Measurements from ENCODE around the gene ALG14.
A peak's percentile ranks its signal among the peaks of the same experiment; 100 is the strongest.

ALG14 gene

DNA sequence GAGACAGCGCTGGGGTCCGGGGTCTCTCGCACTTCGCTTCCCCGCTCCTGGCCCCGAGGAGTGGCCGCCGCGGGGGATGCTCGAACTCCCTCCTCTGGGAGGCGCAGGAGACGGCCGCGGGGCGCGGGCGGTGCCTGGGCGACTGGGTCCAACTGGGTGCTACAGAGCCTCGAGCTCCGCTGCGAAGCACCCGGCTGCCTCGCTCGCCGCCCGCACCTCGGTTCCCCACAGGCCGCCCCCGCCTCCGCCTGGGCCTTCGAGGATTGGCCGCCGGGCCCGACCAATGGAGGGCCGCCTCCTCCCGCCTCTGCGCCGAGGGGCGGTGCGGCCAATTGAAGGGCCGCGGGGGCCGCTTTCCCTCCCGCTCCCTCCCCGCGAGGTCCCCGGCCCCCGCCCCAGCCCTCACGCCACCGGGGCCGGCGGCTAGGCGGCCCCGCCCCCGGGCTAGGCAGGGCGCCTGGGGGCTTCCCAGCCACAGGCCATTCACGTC is 145.8 kb downstream of the ALG14 start, which contains the start of gene CNN3:
Gene CNN3 (minus strand): TSS at position 196 of the 490 bp plus-strand sequence. CDS start 216 bp downstream, outside the sequence.
- peak; percentile 92 for DNase-seq (ENCODE audit: low read depth)

DNA sequence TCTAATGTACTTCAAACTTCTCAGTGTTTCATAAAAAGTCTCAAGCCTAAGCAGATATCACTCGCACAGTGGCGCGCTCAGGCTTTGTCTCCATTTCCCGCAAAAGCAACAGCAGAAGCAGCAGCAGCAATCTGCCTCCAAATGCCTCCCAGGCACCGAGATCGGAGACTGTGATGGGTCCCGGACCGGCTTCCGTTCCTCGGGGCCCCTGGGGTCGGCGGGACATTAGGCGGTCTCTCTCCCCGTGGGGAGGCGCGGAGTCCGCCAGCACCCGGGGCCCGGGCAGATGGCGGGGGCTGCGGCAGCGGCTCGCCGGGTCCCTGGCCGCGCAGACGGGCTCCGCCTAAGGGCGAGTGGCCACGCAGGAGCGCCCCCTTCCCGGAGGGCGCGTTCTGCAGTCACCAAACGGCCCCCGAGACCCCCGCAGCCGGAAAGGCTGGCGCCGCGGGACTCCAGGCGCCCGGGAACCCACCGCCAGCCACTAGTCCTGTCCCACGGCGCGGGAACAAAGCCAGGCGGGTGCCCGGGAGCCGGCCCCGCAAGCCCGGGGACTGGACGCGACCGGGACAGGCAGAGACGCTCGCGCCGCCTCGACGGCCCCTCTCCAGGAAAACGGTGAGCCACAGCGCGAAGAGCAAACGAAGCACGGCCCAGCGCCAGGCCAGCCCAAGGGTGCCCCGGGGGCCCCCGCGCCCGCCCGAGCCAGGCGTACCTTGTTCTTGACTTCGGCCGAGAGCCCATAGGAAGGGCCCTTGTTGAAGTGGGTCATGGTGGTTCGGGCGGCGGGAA is 146.4 kb downstream of the ALG14 start:
- no peak for DNase-seq (ENCODE audit: low read depth)

DNA sequence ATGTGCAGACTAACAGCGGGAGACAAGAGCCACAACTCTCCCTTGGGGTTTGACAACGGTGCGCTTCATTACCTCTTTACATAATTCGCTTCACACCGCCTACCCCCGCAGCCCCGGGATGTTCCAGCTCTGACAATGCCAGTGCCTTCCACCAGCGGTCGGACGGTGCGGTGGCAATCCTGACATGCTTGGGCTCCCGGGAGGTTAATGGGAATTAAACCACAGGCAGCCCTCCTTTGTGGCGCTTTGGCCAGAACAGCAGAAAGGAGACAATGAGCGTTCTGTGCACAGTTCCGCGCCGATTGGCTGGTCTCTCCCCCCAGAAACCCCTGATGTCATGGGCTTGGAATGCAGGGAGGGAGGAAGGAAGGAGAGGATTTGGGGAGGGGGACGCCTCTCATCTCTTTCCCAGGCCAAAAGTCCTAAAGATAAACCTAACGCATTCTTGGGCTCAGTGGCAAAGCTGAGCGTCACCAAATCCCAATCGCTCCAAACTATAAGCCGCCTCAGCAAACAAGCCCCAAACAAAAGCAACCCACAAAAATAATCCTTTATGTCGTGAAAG is 147.1 kb downstream of the ALG14 start:
- DNase-seq (ENCODE audit: low read depth): peak; percentile 78

DNA sequence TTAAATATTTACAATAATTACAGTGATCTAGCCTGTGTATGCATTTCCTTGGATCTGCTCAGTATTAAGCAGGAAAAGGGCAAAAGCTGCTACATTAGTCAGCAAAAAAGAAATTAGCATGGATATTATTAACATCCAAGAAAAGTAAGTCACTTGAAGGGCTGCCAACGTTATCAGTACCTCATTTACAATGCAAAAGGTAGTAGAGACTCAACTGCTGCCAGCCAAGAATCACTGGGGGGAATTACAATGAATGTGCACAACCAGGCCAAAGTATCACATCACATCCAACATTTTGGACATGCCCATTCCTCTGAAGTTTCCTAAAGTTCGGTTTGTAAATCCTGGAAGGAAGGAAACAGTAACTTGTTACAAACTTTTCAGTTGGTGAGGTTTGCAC is 147.7 kb downstream of the ALG14 start:
- DNase-seq (ENCODE audit: low read depth): peak; percentile 49

Measured in amniotic epithelial cell (primary cell).